Measurements from ENCODE around the gene PRKAG2.
"Not testable (repeated sequence)": the region's sequence is repeated elsewhere in the genome, so short reads cannot be mapped to it uniquely, and the experiment has no call there.

PRKAG2 gene

GRCh38 chr7:151782598-151783448, 94.1 kb downstream of the PRKAG2 start:
- DNase-seq = peak; percentile 61

GRCh38 chr7:151782256-151782597, 94.7 kb downstream of the PRKAG2 start:
- not testable (repeated sequence) for DNase-seq

- DNase-seq = no peak
Observed at GRCh38 chr7:151781161-151781845, 95.6 kb downstream of the PRKAG2 start.

GRCh38 chr7:151780631-151781030, 96.3 kb downstream of the PRKAG2 start:
- DNase-seq = no peak

GRCh38 chr7:151779678-151780077, 97.2 kb downstream of the PRKAG2 start:
- DNase-seq = no peak

GRCh38 chr7:151779255-151779654, 97.7 kb downstream of the PRKAG2 start:
- DNase-seq = no peak

GRCh38 chr7:151777908-151778670, 98.8 kb downstream of the PRKAG2 start:
- no peak for DNase-seq

GRCh38 chr7:151777495-151777880, 99.4 kb downstream of the PRKAG2 start:
- no peak for DNase-seq

- DNase-seq = no peak
Observed at GRCh38 chr7:151776876-151777494, 99.9 kb downstream of the PRKAG2 start.

GRCh38 chr7:151776446-151776845, 100.5 kb downstream of the PRKAG2 start:
- no peak for DNase-seq

GRCh38 chr7:151775547-151776443, 101.1 kb downstream of the PRKAG2 start:
- DNase-seq = no peak

GRCh38 chr7:151774951-151775350, 102.0 kb downstream of the PRKAG2 start:
- DNase-seq = no peak

- DNase-seq = no peak
Observed at GRCh38 chr7:151773797-151774196, 103.1 kb downstream of the PRKAG2 start.

- no peak for DNase-seq
Observed at GRCh38 chr7:151770232-151770631, 106.7 kb downstream of the PRKAG2 start.

GRCh38 chr7:151769188-151769821, 107.6 kb downstream of the PRKAG2 start:
- DNase-seq = no peak

GRCh38 chr7:151768805-151769187, 108.1 kb downstream of the PRKAG2 start:
- DNase-seq = no peak

GRCh38 chr7:151767557-151767956, 109.4 kb downstream of the PRKAG2 start:
- DNase-seq = no peak

- DNase-seq = no peak
Observed at GRCh38 chr7:151764056-151764920, 112.6 kb downstream of the PRKAG2 start.

- DNase-seq = no peak
Observed at GRCh38 chr7:151763420-151763984, 113.4 kb downstream of the PRKAG2 start.

GRCh38 chr7:151762583-151763245, 114.2 kb downstream of the PRKAG2 start:
- no peak for DNase-seq
